H7 (cell line): ENCODE results near the gene PRR16. TPM values are rescaled to one million over a fixed set of nuclear protein-coding genes. Genes with fewer than 3 reads are reported as not detected.
A peak's percentile ranks its signal among the peaks of the same experiment; 100 is the strongest.
"Not testable (repeated sequence)": the region's sequence is repeated elsewhere in the genome, so short reads cannot be mapped to it uniquely, and the experiment has no call there.

Experiments
- DNase-seq: peaks from one replicate; pipeline ENCODE4 v3.0.0; 2012
- H3K27me3 ChIP-seq: 2 replicates; pipeline ENCODE4 v1.6.0; 2011; ENCODE audit warnings: mild to moderate bottlenecking, low read length; ENCODE audit not compliant: control insufficient read depth, insufficient read depth
- H3K36me3 ChIP-seq: replicated peaks from 2 replicates; pipeline ENCODE4 v1.5.1; 2011; ENCODE audit warnings: low read length; ENCODE audit not compliant: control insufficient read depth, insufficient read depth
- H3K4me3 ChIP-seq: 2 replicates; pipeline ENCODE4 v1.5.1; 2011; ENCODE audit warnings: low read depth, mild to moderate bottlenecking, control low read depth, low read length, moderate library complexity; ENCODE audit not compliant: insufficient read depth
- total RNA-seq: library from RNA; depleted of rRNA; stranded (reverse); fragments of >200 nt; shearing (Covaris generic); gene quantifications from 2 replicates; pipeline ENCODE4 v1.2.3, GENCODE V29; 2014

Gene PRR16
- total RNA-seq, 1 experiment from 2014 or later, result not detected

GRCh38 chr5:120451445-120451844 is 12.7 kb upstream of the PRR16 start:
- Histone ChIP-seq H3K27me3 (no peaks in the 10 kb centered on the region), H3K4me3 (no peak overlapping the region), H3K36me3 (no peaks in the 10 kb centered on the region)
- DNase-seq, result no peak

- Histone ChIP-seq H3K36me3 (no peaks in the 10 kb centered on the region), H3K27me3 (no peaks in the 10 kb centered on the region), H3K4me3 (no peak overlapping the region)
- DNase-seq, result no peak
Observed at GRCh38 chr5:120452471-120452870, 11.6 kb upstream of the PRR16 start.

GRCh38 chr5:120454094-120454798 is 9.9 kb upstream of the PRR16 start:
- no peak overlapping the region for H3K4me3 ChIP-seq
- DNase-seq, result no peak
- H3K27me3 ChIP-seq, result no peaks in the 10 kb centered on the region
- H3K36me3 ChIP-seq, result no peaks in the 10 kb centered on the region

GRCh38 chr5:120456006-120456405 is 8.1 kb upstream of the PRR16 start:
- Histone ChIP-seq H3K4me3 (no peak overlapping the region), H3K36me3 (no peaks in the 10 kb centered on the region), H3K27me3 (no peaks in the 10 kb centered on the region)
- no peak for DNase-seq

- H3K4me3 ChIP-seq, result peak overlapping the region; percentile 12; the same call in 1 of the 2 replicates
- H3K27me3 ChIP-seq, result peaks cover 5% of the 10 kb centered on the region
- DNase-seq, result peak; percentile 29
- no peaks in the 10 kb centered on the region for H3K36me3 ChIP-seq
Observed at GRCh38 chr5:120457839-120458507, 6.1 kb upstream of the PRR16 start.

- H3K27me3 ChIP-seq, H3K4me3 ChIP-seq, DNase-seq, H3K36me3 ChIP-seq: not testable (repeated sequence)
Observed at GRCh38 chr5:120458508-120458847, 5.6 kb upstream of the PRR16 start.

- no peaks in the 10 kb centered on the region for H3K36me3 ChIP-seq
Observed at GRCh38 chr5:120461251-120461650, 2.8 kb upstream of the PRR16 start.

GRCh38 chr5:120463006-120463680 is 957 bp upstream of the PRR16 start:
- Histone ChIP-seq H3K27me3 (peaks cover 42% of the 10 kb centered on the region), H3K4me3 (no peak overlapping the region), H3K36me3 (no peaks in the 10 kb centered on the region)
- no peak for DNase-seq

More at GRCh38 chr5:120461251-120461650, 2.8 kb upstream of the PRR16 start:
- Histone ChIP-seq H3K4me3 (no peak overlapping the region), H3K27me3 (peaks cover 34% of the 10 kb centered on the region)
- DNase-seq, result no peak

- peak; percentile 56 for DNase-seq
- Histone ChIP-seq H3K27me3 (peaks cover 42% of the 10 kb centered on the region), H3K4me3 (peak overlapping the region; percentile 48), H3K36me3 (no peaks in the 10 kb centered on the region)
Observed at GRCh38 chr5:120464627-120465435, 731 bp downstream of the PRR16 start.

- Histone ChIP-seq H3K27me3 (peaks cover 42% of the 10 kb centered on the region), H3K4me3 (peak overlapping the region; percentile 48), H3K36me3 (no peaks in the 10 kb centered on the region)
- peak; percentile 71 for DNase-seq
Observed at GRCh38 chr5:120465436-120465961, 1.4 kb downstream of the PRR16 start.

GRCh38 chr5:120466341-120467006 is 2.4 kb downstream of the PRR16 start:
- Histone ChIP-seq H3K4me3 (no peak overlapping the region), H3K36me3 (no peaks in the 10 kb centered on the region), H3K27me3 (peaks cover 42% of the 10 kb centered on the region)
- no peak for DNase-seq

GRCh38 chr5:120471971-120472370 is 7.9 kb downstream of the PRR16 start:
- Histone ChIP-seq H3K36me3 (no peaks in the 10 kb centered on the region), H3K27me3 (peaks cover 2% of the 10 kb centered on the region; the same call in 1 of the 2 replicates), H3K4me3 (no peak overlapping the region)
- DNase-seq, result no peak

- Histone ChIP-seq H3K4me3 (no peak overlapping the region), H3K27me3 (no peaks in the 10 kb centered on the region), H3K36me3 (no peaks in the 10 kb centered on the region)
- DNase-seq, result no peak
Observed at GRCh38 chr5:120472911-120473310, 8.8 kb downstream of the PRR16 start.

- no peaks in the 10 kb centered on the region for H3K36me3 ChIP-seq
- H3K4me3 ChIP-seq, result no peak overlapping the region
- no peak for DNase-seq
- H3K27me3 ChIP-seq, result no peaks in the 10 kb centered on the region
Observed at GRCh38 chr5:120473332-120473731, 9.2 kb downstream of the PRR16 start.
